HTERT RPE-1 (cell line): ENCODE measurements around the gene ASB5.
"Not testable (repeated sequence)": the region's sequence is repeated elsewhere in the genome, so short reads cannot be mapped to it uniquely, and the experiment has no call there.

Source experiments
- in situ Hi-C: fragments of 300-500 bp; cut with MboI; formaldehyde crosslinking; loops from 4 replicates; pipeline ENCODE4 v1.14.3; 2020; ENCODE audit warnings: low sequenced_read_pairs

The ASB5 gene

GRCh38 chr4:176268963-176269362 lies at the start of gene ASB5:
TSS of gene ASB5 (minus strand) at chr4:176269222. CDS start at chr4:176269108, 114 bp downstream.
- in situ Hi-C loops = no loop called here

GRCh38 chr4:176313596-176314336 lies 44.7 kb upstream of the ASB5 start:
- in situ Hi-C loops = no loop called here

- in situ Hi-C loops = no loop called here
Measured at GRCh38 chr4:176309772-176310171, 40.8 kb upstream of the ASB5 start.

GRCh38 chr4:176309046-176309445 lies 40.0 kb upstream of the ASB5 start:
- in situ Hi-C loops = no loop called here

- in situ Hi-C loops = no loop called here
Measured at GRCh38 chr4:176308441-176308840, 39.4 kb upstream of the ASB5 start.

GRCh38 chr4:176307666-176307930 lies 38.6 kb upstream of the ASB5 start:
- in situ Hi-C loops = no loop called here

- in situ Hi-C loops = no loop called here
Measured at GRCh38 chr4:176306837-176307665, 38.0 kb upstream of the ASB5 start.

- in situ Hi-C loops = no loop called here
Measured at GRCh38 chr4:176303938-176304337, 34.9 kb upstream of the ASB5 start.

GRCh38 chr4:176302283-176303275 lies 33.6 kb upstream of the ASB5 start:
- in situ Hi-C loops = no loop called here

GRCh38 chr4:176300565-176300964 lies 31.5 kb upstream of the ASB5 start:
- in situ Hi-C loops = no loop called here

GRCh38 chr4:176300036-176300435 lies 31.0 kb upstream of the ASB5 start:
- in situ Hi-C loops = no loop called here

- in situ Hi-C loops = no loop called here
Measured at GRCh38 chr4:176298664-176299063, 29.6 kb upstream of the ASB5 start.

GRCh38 chr4:176295907-176296306 lies 26.9 kb upstream of the ASB5 start:
- in situ Hi-C loops = not testable (repeated sequence)

GRCh38 chr4:176293660-176294059 lies 24.6 kb upstream of the ASB5 start:
- in situ Hi-C loops = no loop called here

- in situ Hi-C loops = no loop called here
Measured at GRCh38 chr4:176292920-176293319, 23.9 kb upstream of the ASB5 start.

- in situ Hi-C loops = no loop called here
Measured at GRCh38 chr4:176291748-176292147, 22.7 kb upstream of the ASB5 start.

- in situ Hi-C loops = no loop called here
Measured at GRCh38 chr4:176290520-176290919, 21.5 kb upstream of the ASB5 start.

GRCh38 chr4:176289561-176289960 lies 20.5 kb upstream of the ASB5 start:
- in situ Hi-C loops = no loop called here

GRCh38 chr4:176288020-176288419 lies 19.0 kb upstream of the ASB5 start:
- in situ Hi-C loops = no loop called here

- in situ Hi-C loops = no loop called here
Measured at GRCh38 chr4:176287546-176287945, 18.5 kb upstream of the ASB5 start.

GRCh38 chr4:176286728-176287127 lies 17.7 kb upstream of the ASB5 start:
- in situ Hi-C loops = no loop called here
